ENCODE results near the gene TMEM86A.

DNA sequence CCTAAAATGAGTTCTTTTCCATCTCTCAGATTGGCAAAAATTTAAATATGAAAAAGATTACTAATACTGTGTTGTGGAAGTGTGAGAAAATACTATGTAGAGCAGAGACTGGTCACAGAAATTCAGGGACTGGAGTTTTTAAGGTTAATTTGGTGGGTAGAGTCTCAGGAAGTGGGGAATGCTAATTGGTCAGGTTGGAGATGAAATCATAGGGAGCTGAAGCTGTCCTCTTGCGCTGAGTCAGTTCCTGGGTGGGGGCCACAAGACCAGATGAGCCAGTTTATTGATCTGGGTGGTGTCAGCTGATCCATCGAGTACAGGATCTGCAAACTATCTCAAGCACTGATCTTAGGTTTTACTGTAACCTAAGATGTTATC lies 29.4 kb upstream of the TMEM86A start:
- TF ChIP-seq CTCF (IDR thresholded peaks at IDR 0.05) (no peak), RAD21 (conservative IDR thresholded peaks at IDR 0.05 in 1 of 2, IDR thresholded peaks at IDR 0.05 in 1 of 2) (no peak), HDAC2 (IDR thresholded peaks at IDR 0.05) (no peak)
